ENCODE results near the gene C12orf43. TPM values are rescaled to one million over a fixed set of nuclear protein-coding genes. Genes with fewer than 3 reads are reported as not detected.

The C12orf43 gene
- polyA plus RNA-seq, 1 donor (not counting 4 experiments of a cell fraction or from before 2014, with no cell fraction given) = 12.8 TPM

GRCh38 chr12:121034616-121035305, 18.5 kb upstream of the C12orf43 start:
- no peaks in the 10 kb centered on the region for H4K20me1 ChIP-seq (ENCODE audit: control insufficient read depth, extremely low read depth, insufficient read depth, low read length)
- no peaks in the 10 kb centered on the region for H3K27me3 ChIP-seq (ENCODE audit: control insufficient read depth, extremely low read depth, insufficient read depth, low read length)
- H3K9me3 ChIP-seq (ENCODE audit: control insufficient read depth, low read depth, low read length) = no peaks in the 10 kb centered on the region
- no peaks in the 10 kb centered on the region for H3K36me3 ChIP-seq (ENCODE audit: control insufficient read depth in 2 of 2, extremely low read depth in 1 of 2, insufficient read depth in 2 of 2, low read length in 2 of 2)
- no peak overlapping the region for H3K9ac ChIP-seq (ENCODE audit: control insufficient read depth, extremely low read depth, insufficient read depth, low read length)
- dilution Hi-C loops (cut with MboI; ENCODE audit: extremely low pct_ligation_motif_present, low sequenced_read_pairs) = no loop called here
- H3K4me2 ChIP-seq (ENCODE audit: control insufficient read depth, extremely low read depth, insufficient read depth, low read depth, low read length) = peak overlapping the region; percentile 50
- no peaks in the 10 kb centered on the region for H3K9me1 ChIP-seq (ENCODE audit: control insufficient read depth, extremely low read depth, insufficient read depth, low read length)
- H3K4me1 ChIP-seq (ENCODE audit: control insufficient read depth, extremely low read depth, insufficient read depth, low read length) = peaks cover 24% of the 10 kb centered on the region
- H3K4me3 ChIP-seq (ENCODE audit: control insufficient read depth in 2 of 3, extremely low read depth in 1 of 3, insufficient read depth in 2 of 3, low read depth in 1 of 3, low read length in 3 of 3) = no peak overlapping the region
- FAIRE-seq (no peak), DNase-seq (ENCODE audit: low read depth, low spot score) (no peak)
- H2AFZ ChIP-seq (ENCODE audit: control insufficient read depth, low read length) = no peak overlapping the region
- no peak overlapping the region for H3K27ac ChIP-seq (ENCODE audit: control insufficient read depth, insufficient read depth, low read length)
- H3K79me2 ChIP-seq (ENCODE audit: control insufficient read depth, insufficient read depth, low read length) = no peaks in the 10 kb centered on the region
- TF ChIP-seq CTCF (optimal IDR thresholded peaks at IDR 0.05 in 1 of 3, IDR thresholded peaks at IDR 0.05 in 1 of 3, conservative IDR thresholded peaks at IDR 0.05 in 1 of 3; ENCODE audit: extremely low read depth in 1 of 3, insufficient read depth in 2 of 3, low read length in 3 of 3) (no peak), EZH2 (IDR thresholded peaks at IDR 0.05; ENCODE audit: low read length) (no peak)

- Histone ChIP-seq H2AFZ (ENCODE audit: control insufficient read depth, low read length) (no peak overlapping the region), H3K9ac (ENCODE audit: control insufficient read depth, extremely low read depth, insufficient read depth, low read length) (no peak overlapping the region), H3K27ac (ENCODE audit: control insufficient read depth, insufficient read depth, low read length) (peak overlapping the region; percentile 11), H3K4me2 (ENCODE audit: control insufficient read depth, extremely low read depth, insufficient read depth, low read depth, low read length) (peak overlapping the region; percentile 50), H3K9me1 (ENCODE audit: control insufficient read depth, extremely low read depth, insufficient read depth, low read length) (no peaks in the 10 kb centered on the region), H3K9me3 (ENCODE audit: control insufficient read depth, low read depth, low read length) (no peaks in the 10 kb centered on the region), H3K36me3 (ENCODE audit: control insufficient read depth in 2 of 2, extremely low read depth in 1 of 2, insufficient read depth in 2 of 2, low read length in 2 of 2) (no peaks in the 10 kb centered on the region), H3K79me2 (ENCODE audit: control insufficient read depth, insufficient read depth, low read length) (no peaks in the 10 kb centered on the region), H3K4me3 (ENCODE audit: control insufficient read depth in 2 of 3, extremely low read depth in 1 of 3, insufficient read depth in 2 of 3, low read depth in 1 of 3, low read length in 3 of 3) (no peak overlapping the region), H3K4me1 (ENCODE audit: control insufficient read depth, extremely low read depth, insufficient read depth, low read length) (peaks cover 18% of the 10 kb centered on the region), H4K20me1 (ENCODE audit: control insufficient read depth, extremely low read depth, insufficient read depth, low read length) (no peaks in the 10 kb centered on the region), H3K27me3 (ENCODE audit: control insufficient read depth, extremely low read depth, insufficient read depth, low read length) (no peaks in the 10 kb centered on the region)
- FAIRE-seq (peak; percentile 74), DNase-seq (ENCODE audit: low read depth, low spot score) (no peak)
- dilution Hi-C loops (cut with MboI; ENCODE audit: extremely low pct_ligation_motif_present, low sequenced_read_pairs) = no loop called here
- no peak for TF ChIP-seq CTCF (optimal IDR thresholded peaks at IDR 0.05 in 1 of 3, IDR thresholded peaks at IDR 0.05 in 1 of 3, conservative IDR thresholded peaks at IDR 0.05 in 1 of 3; ENCODE audit: extremely low read depth in 1 of 3, insufficient read depth in 2 of 3, low read length in 3 of 3)
- no peak for TF ChIP-seq EZH2 (IDR thresholded peaks at IDR 0.05; ENCODE audit: low read length)
Observed at GRCh38 chr12:121033625-121034349, 17.5 kb upstream of the C12orf43 start.
